ENCODE data around the gene ARPP21.
"Not testable (repeated sequence)": the region's sequence is repeated elsewhere in the genome, so short reads cannot be mapped to it uniquely, and the experiment has no call there.

ARPP21 gene

GRCh38 chr3:35785234-35785888 is 146.0 kb downstream of the ARPP21 start:
- DNase-seq, result peak in 1 of 2 donors; percentile 40

- no peak for DNase-seq
These were observed 148.6 kb downstream of the ARPP21 start for GRCh38 chr3:35787936-35788335.

GRCh38 chr3:35789042-35789831 is 149.9 kb downstream of the ARPP21 start:
- DNase-seq, result no peak

- DNase-seq, result no peak
These were observed 151.4 kb downstream of the ARPP21 start for GRCh38 chr3:35790764-35791163.

- DNase-seq, result no peak
These were observed 154.3 kb downstream of the ARPP21 start for GRCh38 chr3:35793667-35794066.

GRCh38 chr3:35800960-35801459 is 161.7 kb downstream of the ARPP21 start:
- no peak for DNase-seq

GRCh38 chr3:35814531-35814930 is 175.2 kb downstream of the ARPP21 start:
- no peak for DNase-seq

- not testable (repeated sequence) for DNase-seq
These were observed 176.5 kb downstream of the ARPP21 start for GRCh38 chr3:35815796-35816195.

GRCh38 chr3:35817216-35817615 is 177.9 kb downstream of the ARPP21 start:
- DNase-seq, result no peak

- no peak for DNase-seq
These were observed 192.8 kb downstream of the ARPP21 start for GRCh38 chr3:35832140-35832571.
